ENCODE results near the gene RFPL2. TPM values are rescaled to one million over a fixed set of nuclear protein-coding genes. Genes with fewer than 3 reads are reported as not detected.

The RFPL2 gene
- total and polyA plus RNA-seq, 2 of the 13 experiments (the other 11 are each of a cell fraction or from before 2014, with no cell fraction given), result not detected

DNA sequence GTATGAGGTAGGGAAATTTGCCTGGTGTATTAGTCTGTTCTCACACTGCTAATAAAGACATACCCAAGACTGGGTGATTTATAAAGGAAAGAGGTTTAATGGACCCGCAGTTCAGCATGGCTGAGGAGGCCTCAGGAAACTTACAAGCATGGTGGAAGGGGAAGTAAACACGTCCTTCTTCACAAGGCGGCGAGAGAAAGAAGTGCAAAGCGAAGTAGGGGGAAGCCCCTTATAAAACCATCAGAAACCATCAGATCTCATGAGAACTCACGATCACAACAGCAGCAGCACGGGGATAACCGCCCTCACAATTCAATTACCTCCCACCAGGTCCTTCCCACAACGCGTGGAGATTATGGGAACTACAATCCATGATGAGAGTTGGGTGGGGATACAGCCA, 12.0 kb upstream of the RFPL2 start:
- no peak overlapping the region for H3K9ac ChIP-seq (ENCODE audit: insufficient read depth, low read depth, low read length)
- TF ChIP-seq, protein P1, sequence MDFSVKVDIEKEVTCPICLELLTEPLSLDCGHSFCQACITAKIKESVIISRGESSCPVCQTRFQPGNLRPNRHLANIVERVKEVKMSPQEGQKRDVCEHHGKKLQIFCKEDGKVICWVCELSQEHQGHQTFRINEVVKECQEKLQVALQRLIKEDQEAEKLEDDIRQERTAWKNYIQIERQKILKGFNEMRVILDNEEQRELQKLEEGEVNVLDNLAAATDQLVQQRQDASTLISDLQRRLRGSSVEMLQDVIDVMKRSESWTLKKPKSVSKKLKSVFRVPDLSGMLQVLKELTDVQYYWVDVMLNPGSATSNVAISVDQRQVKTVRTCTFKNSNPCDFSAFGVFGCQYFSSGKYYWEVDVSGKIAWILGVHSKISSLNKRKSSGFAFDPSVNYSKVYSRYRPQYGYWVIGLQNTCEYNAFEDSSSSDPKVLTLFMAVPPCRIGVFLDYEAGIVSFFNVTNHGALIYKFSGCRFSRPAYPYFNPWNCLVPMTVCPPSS (IDR thresholded peaks at IDR 0.05), result no peak
- TF ChIP-seq ZNF883 (CRISPR knock-in tag; IDR thresholded peaks at IDR 0.05; ENCODE audit: not compliant biosample characterization) (no peak), FOXC1 (CRISPR knock-in tag; IDR thresholded peaks at IDR 0.05; ENCODE audit: borderline replicate concordance) (no peak), POGZ (CRISPR knock-in tag; IDR thresholded peaks at IDR 0.05) (no peak), ZNF782 (CRISPR knock-in tag; IDR thresholded peaks at IDR 0.05; ENCODE audit: borderline replicate concordance) (no peak), TARDBP (CRISPR knock-in tag; IDR thresholded peaks at IDR 0.05) (no peak), ZNF180 (CRISPR knock-in tag; IDR thresholded peaks at IDR 0.05; ENCODE audit: borderline replicate concordance, low read depth) (no peak), ZNF678 (CRISPR knock-in tag; IDR thresholded peaks at IDR 0.05) (no peak), ETV6 (CRISPR knock-in tag; conservative IDR thresholded peaks at IDR 0.05) (no peak), GATAD1 (CRISPR knock-in tag; IDR thresholded peaks at IDR 0.05) (no peak), ZNF326 (CRISPR knock-in tag; IDR thresholded peaks at IDR 0.05; ENCODE audit: borderline replicate concordance) (no peak), ZNF263 (CRISPR knock-in tag; IDR thresholded peaks at IDR 0.05) (no peak), RELA (CRISPR knock-in tag; IDR thresholded peaks at IDR 0.05) (no peak), ZFP37 (CRISPR knock-in tag; IDR thresholded peaks at IDR 0.05; ENCODE audit: borderline replicate concordance) (no peak), ELF1 (CRISPR knock-in tag; IDR thresholded peaks at IDR 0.05) (no peak), TCF12 (IDR thresholded peaks at IDR 0.05) (no peak), TCF12 (CRISPR knock-in tag; IDR thresholded peaks at IDR 0.05) (no peak)
- TF ChIP-seq, protein P2, sequence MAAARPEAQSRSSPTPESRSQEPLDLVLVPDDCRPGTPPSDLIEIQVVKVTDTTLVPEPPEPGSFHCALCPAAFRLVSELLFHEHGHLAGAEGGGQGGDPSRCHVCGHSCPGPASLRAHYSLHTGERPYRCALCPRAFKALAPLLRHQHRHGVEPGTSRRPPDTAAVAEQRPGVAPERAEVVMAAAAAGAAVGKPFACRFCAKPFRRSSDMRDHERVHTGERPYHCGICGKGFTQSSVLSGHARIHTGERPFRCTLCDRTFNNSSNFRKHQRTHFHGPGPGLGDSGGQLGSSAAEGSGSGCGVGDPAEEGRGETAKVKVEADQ (CRISPR knock-in tag; IDR thresholded peaks at IDR 0.05; ENCODE audit: borderline replicate concordance), result no peak
- TF ChIP-seq, protein P3, sequence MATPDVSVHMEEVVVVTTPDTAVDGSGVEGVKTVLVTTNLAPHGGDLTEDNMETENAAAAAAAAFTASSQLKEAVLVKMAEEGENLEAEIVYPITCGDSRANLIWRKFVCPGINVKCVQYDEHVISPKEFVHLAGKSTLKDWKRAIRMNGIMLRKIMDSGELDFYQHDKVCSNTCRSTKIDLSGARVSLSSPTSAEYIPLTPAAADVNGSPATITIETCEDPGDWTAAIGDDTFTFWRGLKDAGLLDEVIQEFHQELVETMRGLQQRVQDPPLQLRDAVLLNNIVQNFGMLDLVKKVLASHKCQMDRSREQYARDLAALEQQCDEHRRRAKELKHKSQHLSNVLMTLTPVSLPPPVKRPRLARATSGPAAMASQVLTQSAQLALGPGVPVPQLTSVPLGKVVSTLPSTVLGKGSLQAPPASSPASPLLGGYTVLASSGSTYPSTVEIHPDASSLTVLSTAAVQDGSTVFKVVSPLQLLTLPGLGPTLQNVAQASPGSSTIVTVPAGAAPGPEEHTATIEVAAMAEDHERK (CRISPR knock-in tag; IDR thresholded peaks at IDR 0.05; ENCODE audit: low read depth), result no peak
- TF ChIP-seq, protein P4, sequence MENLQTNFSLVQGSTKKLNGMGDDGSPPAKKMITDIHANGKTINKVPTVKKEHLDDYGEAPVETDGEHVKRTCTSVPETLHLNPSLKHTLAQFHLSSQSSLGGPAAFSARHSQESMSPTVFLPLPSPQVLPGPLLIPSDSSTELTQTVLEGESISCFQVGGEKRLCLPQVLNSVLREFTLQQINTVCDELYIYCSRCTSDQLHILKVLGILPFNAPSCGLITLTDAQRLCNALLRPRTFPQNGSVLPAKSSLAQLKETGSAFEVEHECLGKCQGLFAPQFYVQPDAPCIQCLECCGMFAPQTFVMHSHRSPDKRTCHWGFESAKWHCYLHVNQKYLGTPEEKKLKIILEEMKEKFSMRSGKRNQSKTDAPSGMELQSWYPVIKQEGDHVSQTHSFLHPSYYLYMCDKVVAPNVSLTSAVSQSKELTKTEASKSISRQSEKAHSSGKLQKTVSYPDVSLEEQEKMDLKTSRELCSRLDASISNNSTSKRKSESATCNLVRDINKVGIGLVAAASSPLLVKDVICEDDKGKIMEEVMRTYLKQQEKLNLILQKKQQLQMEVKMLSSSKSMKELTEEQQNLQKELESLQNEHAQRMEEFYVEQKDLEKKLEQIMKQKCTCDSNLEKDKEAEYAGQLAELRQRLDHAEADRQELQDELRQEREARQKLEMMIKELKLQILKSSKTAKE (CRISPR knock-in tag; IDR thresholded peaks at IDR 0.05; ENCODE audit: borderline replicate concordance), result no peak
- no peak overlapping the region for H3K27ac ChIP-seq (ENCODE audit: extremely low read length, insufficient read depth, low read length)
- ChIA-PET POLR2A (no interaction called here), CTCF (ENCODE audit: low intra/inter-chr PET ratio, low total read pairs) (no interaction called here)
- no peaks in the 10 kb centered on the region for H4K20me1 ChIP-seq (ENCODE audit: insufficient read depth, low read length)
- ATAC-seq, result no peak
- intact Hi-C loops (cut with micrococcal nuclease; ENCODE audit: unreplicated experiment), result no loop called here
- FAIRE-seq, result no peak
- DNase-seq (ENCODE audit: low spot score), result no peak
- 68% methylated on average over 10 of the region's 10 CpGs for WGBS (ENCODE audit: low lambda C conversion rate)
- in situ Hi-C loops (cut with HindIII; ENCODE audit: extremely low pct_ligation_motif_present, low pct_unique_long_range_greater_than_20kb), result no loop called here
- no peaks in the 10 kb centered on the region for H3K9me3 ChIP-seq (ENCODE audit: low read length)
- H3K4me2 ChIP-seq (ENCODE audit: low read depth, low read length), result no peak overlapping the region
- H2AFZ ChIP-seq (ENCODE audit: low read length), result no peak overlapping the region
- no peaks in the 10 kb centered on the region for H3K27me3 ChIP-seq (ENCODE audit: control insufficient read depth in 1 of 2, insufficient read depth in 2 of 2, low read length in 2 of 2)
- H3K79me2 ChIP-seq (ENCODE audit: insufficient read depth, low read length), result no peaks in the 10 kb centered on the region
- H3K36me3 ChIP-seq (replicated peaks in 1 of 2; ENCODE audit: control insufficient read depth in 1 of 2, insufficient read depth in 2 of 2, low read length in 2 of 2), result no peaks in the 10 kb centered on the region
- BruUV-seq (replicated peaks), result no TSS peak
- H3K4me1 ChIP-seq (ENCODE audit: insufficient read depth, low read length), result no peaks in the 10 kb centered on the region
- no peak overlapping the region for H3K4me3 ChIP-seq (replicated peaks in 1 of 3; ENCODE audit: insufficient read depth in 1 of 3, low read depth in 2 of 3, low read length in 3 of 3)

All from HepG2 (cell line).